ENCODE measurements around the gene C12orf57. TPM values are rescaled to one million over a fixed set of nuclear protein-coding genes. Genes with fewer than 3 reads are reported as not detected.
A peak's percentile ranks its signal among the peaks of the same experiment; 100 is the strongest.

Gene C12orf57
- total RNA-seq, 1 experiment from 2014 or later, result 111 TPM

DNA sequence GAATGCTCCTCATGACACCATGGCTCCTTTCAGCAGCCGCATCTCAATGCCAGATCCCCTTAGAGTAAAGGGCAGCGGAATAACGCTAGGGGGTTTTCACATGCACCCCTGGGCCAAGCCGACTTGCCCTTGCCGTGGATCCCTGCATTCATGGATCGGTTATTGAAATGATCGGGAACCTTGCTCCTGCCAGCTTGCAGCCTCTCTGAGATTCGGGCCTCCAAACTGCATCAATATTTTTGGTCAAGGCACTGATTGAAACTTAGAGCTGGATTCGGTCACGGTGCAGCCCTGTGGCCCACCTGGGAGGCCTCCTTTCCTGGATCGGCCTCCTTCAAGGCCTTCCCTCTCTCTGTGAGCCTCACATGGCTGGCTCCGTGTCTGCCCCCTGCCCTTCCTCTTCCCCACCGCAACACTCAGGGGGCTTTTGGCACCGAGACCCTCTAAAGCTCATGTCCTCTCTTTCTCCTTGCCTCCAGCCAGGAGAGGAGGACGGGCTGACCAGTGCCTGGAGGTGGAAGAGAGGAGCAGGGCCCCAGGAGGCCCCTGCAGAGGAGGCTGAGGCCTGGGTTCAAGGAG is 9.1 kb downstream of the C12orf57 start:
- no peak overlapping the region for H3K27ac Mint-ChIP-seq (ENCODE audit: unreplicated experiment)
- DNase-seq, result no peak
- intact Hi-C loops (cut with micrococcal nuclease; ENCODE audit: unreplicated experiment), result no loop called here
- BruUV-seq (replicated peaks), result no TSS peak
- POLR2A ChIA-PET, result no interaction called here
- H3K4me3 Mint-ChIP-seq (ENCODE audit: unreplicated experiment), result no peak overlapping the region
- no peaks in the 10 kb centered on the region for H3K27me3 Mint-ChIP-seq (ENCODE audit: insufficient read depth, unreplicated experiment)
- H3K36me3 Mint-ChIP-seq (ENCODE audit: insufficient read depth, unreplicated experiment), result peaks cover 5% of the 10 kb centered on the region
- Histone ChIP-seq H3K4me1 (no peaks in the 10 kb centered on the region), H3K4me3 (ENCODE audit: low read depth, low read length) (no peak overlapping the region), H3K27me3 (replicated peaks; ENCODE audit: control insufficient read depth, insufficient read depth, low read length) (no peaks in the 10 kb centered on the region), H3K36me3 (ENCODE audit: control insufficient read depth, insufficient read depth, low read length) (no peaks in the 10 kb centered on the region), H3K9me3 (no peaks in the 10 kb centered on the region)
- TF ChIP-seq, protein P1, sequence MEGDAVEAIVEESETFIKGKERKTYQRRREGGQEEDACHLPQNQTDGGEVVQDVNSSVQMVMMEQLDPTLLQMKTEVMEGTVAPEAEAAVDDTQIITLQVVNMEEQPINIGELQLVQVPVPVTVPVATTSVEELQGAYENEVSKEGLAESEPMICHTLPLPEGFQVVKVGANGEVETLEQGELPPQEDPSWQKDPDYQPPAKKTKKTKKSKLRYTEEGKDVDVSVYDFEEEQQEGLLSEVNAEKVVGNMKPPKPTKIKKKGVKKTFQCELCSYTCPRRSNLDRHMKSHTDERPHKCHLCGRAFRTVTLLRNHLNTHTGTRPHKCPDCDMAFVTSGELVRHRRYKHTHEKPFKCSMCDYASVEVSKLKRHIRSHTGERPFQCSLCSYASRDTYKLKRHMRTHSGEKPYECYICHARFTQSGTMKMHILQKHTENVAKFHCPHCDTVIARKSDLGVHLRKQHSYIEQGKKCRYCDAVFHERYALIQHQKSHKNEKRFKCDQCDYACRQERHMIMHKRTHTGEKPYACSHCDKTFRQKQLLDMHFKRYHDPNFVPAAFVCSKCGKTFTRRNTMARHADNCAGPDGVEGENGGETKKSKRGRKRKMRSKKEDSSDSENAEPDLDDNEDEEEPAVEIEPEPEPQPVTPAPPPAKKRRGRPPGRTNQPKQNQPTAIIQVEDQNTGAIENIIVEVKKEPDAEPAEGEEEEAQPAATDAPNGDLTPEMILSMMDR (IDR thresholded peaks at IDR 0.05; ENCODE audit: insufficient read depth in 1 of 2, low read depth in 1 of 2, low read length in 1 of 2, severe bottlenecking in 1 of 2, unreplicated experiment in 1 of 2), result no peak
- no peaks in the 10 kb centered on the region for H3K9me3 Mint-ChIP-seq (ENCODE audit: unreplicated experiment)
- H3K4me1 Mint-ChIP-seq (ENCODE audit: low read depth, unreplicated experiment), result peaks cover 7% of the 10 kb centered on the region
- CTCF ChIA-PET, result interaction anchor here (1.0 to 1.1 kb wide), 2 partner anchors 11 to 121 kb away, joined by 3 to 11 read pairs; no protein-coding TSS in a partner anchor

DNA sequence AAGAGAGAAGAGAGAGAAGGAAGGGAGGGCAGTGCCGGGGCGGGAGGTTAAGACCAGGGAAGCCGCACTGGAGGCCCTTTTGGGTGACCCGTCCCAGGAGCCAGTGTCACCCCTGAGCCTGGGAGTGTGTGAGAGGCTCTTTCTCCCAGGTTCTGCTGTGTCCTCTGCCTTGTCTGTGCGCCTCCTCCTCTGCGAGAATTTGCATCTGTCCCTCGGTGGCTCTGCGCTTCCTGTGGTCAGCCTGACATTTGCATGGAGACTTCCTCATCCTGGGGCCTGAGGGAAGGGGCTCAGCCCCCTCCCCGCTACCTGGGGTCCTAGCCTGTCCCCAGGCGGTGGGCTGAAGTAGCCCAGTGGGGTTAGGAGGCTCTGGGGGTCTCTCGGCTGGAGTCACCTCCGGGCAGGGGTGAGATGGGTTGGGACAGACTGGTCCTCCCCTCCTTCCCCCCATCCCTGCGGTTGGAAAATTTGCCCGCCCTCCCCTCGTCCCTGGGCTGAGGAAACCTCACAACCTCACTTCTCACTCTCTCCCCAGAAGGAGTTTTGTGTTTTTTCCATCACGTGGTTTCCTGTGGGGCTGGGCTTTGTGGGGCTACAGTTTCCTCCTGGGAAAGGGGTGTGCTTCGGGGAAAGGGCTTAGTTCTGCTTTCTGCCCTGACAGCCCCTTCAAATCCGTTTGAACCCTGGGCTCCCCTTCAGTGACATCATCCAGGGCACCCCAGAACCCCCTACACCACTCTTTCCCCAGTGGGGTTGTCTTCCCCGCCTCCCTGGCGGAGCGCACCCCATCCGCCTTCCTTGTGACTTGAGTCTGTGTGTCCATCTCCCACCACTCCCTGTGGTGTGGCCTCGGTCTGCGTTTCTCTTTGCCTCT is 9.9 kb downstream of the C12orf57 start:
- Histone ChIP-seq H3K9me3 (no peaks in the 10 kb centered on the region), H3K4me3 (ENCODE audit: low read depth, low read length) (no peak overlapping the region), H3K27me3 (replicated peaks; ENCODE audit: control insufficient read depth, insufficient read depth, low read length) (no peaks in the 10 kb centered on the region), H3K4me1 (no peaks in the 10 kb centered on the region), H3K36me3 (ENCODE audit: control insufficient read depth, insufficient read depth, low read length) (no peaks in the 10 kb centered on the region)
- no peaks in the 10 kb centered on the region for H3K27me3 Mint-ChIP-seq (ENCODE audit: insufficient read depth, unreplicated experiment)
- DNase-seq, result no peak
- no TSS peak for BruUV-seq (replicated peaks)
- H3K4me3 Mint-ChIP-seq (ENCODE audit: unreplicated experiment), result no peak overlapping the region
- ChIA-PET CTCF (no interaction called here), POLR2A (no interaction called here)
- H3K4me1 Mint-ChIP-seq (ENCODE audit: low read depth, unreplicated experiment), result no peaks in the 10 kb centered on the region
- peak overlapping the region; percentile 36 for H3K27ac Mint-ChIP-seq (ENCODE audit: unreplicated experiment)
- intact Hi-C loops (cut with micrococcal nuclease; ENCODE audit: unreplicated experiment), result no loop called here
- H3K36me3 Mint-ChIP-seq (ENCODE audit: insufficient read depth, unreplicated experiment), result peaks cover 5% of the 10 kb centered on the region
- TF ChIP-seq, protein P1 (IDR thresholded peaks at IDR 0.05; ENCODE audit: insufficient read depth in 1 of 2, low read depth in 1 of 2, low read length in 1 of 2, severe bottlenecking in 1 of 2, unreplicated experiment in 1 of 2), result no peak
- H3K9me3 Mint-ChIP-seq (ENCODE audit: unreplicated experiment), result no peaks in the 10 kb centered on the region

DNA sequence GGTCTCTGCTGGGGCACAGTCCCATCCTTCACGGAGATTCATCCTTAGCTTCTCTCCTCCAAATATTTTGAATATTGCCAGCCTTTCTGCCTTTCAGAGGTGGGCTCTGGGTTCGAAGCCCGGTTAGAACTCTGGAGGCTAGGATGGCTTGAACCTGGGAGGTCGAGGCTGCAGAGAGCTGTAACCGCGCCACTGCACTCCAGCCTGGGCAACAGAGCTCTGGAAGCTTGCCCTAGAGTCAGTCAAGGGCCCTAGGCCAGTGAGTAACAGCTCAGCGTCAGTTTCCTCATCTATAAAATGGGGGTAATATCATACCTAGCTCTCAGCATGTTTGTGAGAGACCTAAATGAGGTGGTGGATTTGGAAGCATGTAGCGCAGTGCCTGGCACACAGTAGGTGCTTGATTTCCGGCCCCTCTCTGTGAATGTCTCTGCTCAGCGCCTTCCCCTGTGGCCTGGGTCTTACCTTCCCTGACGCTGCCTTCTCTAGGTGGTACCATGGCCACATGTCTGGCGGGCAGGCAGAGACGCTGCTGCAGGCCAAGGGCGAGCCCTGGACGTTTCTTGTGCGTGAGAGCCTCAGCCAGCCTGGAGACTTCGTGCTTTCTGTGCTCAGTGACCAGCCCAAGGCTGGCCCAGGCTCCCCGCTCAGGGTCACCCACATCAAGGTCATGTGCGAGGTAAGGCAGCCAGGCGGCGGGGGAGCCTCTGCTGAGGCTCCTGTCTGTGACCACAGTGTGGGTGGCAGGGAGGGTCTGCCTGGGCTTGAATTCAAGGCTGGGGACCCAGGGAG is 10.7 kb downstream of the C12orf57 start:
- no peaks in the 10 kb centered on the region for H3K4me1 Mint-ChIP-seq (ENCODE audit: low read depth, unreplicated experiment)
- POLR2A ChIA-PET, result no interaction called here
- no peaks in the 10 kb centered on the region for H3K27me3 Mint-ChIP-seq (ENCODE audit: insufficient read depth, unreplicated experiment)
- BruUV-seq (replicated peaks), result no TSS peak
- no peaks in the 10 kb centered on the region for H3K9me3 Mint-ChIP-seq (ENCODE audit: unreplicated experiment)
- Histone ChIP-seq H3K27me3 (replicated peaks; ENCODE audit: control insufficient read depth, insufficient read depth, low read length) (no peaks in the 10 kb centered on the region), H3K9me3 (no peaks in the 10 kb centered on the region), H3K36me3 (ENCODE audit: control insufficient read depth, insufficient read depth, low read length) (no peaks in the 10 kb centered on the region), H3K4me3 (ENCODE audit: low read depth, low read length) (no peak overlapping the region), H3K4me1 (no peaks in the 10 kb centered on the region)
- peak overlapping the region; percentile 36 for H3K27ac Mint-ChIP-seq (ENCODE audit: unreplicated experiment)
- TF ChIP-seq, protein P1 (IDR thresholded peaks at IDR 0.05; ENCODE audit: insufficient read depth in 1 of 2, low read depth in 1 of 2, low read length in 1 of 2, severe bottlenecking in 1 of 2, unreplicated experiment in 1 of 2), result no peak
- CTCF ChIA-PET, result no interaction called here
- no peak for DNase-seq
- intact Hi-C loops (cut with micrococcal nuclease; ENCODE audit: unreplicated experiment), result no loop called here
- no peaks in the 10 kb centered on the region for H3K36me3 Mint-ChIP-seq (ENCODE audit: insufficient read depth, unreplicated experiment)
- no peak overlapping the region for H3K4me3 Mint-ChIP-seq (ENCODE audit: unreplicated experiment)

Data from Caco-2 (cell line).